Epidermal melanocyte (primary cell): ENCODE results near the gene KRT82.
"Not testable (repeated sequence)": the region's sequence is repeated elsewhere in the genome, so short reads cannot be mapped to it uniquely, and the experiment has no call there.

ENCODE experiments used
- DNase-seq: peaks from one replicate; pipeline ENCODE4 v3.0.0; 2011; ENCODE audit warnings: low spot score; ENCODE audit not compliant: insufficient read length

KRT82 gene

GRCh38 chr12:52413202-52413601 is 7.1 kb upstream of the KRT82 start:
- no peak for DNase-seq

GRCh38 chr12:52411815-52412214 is 5.7 kb upstream of the KRT82 start:
- no peak for DNase-seq

GRCh38 chr12:52410589-52411248 is 4.6 kb upstream of the KRT82 start:
- DNase-seq, result not testable (repeated sequence)

GRCh38 chr12:52407918-52408317 is 1.8 kb upstream of the KRT82 start:
- DNase-seq, result no peak

GRCh38 chr12:52404951-52405350 is 1.2 kb downstream of the KRT82 start:
- no peak for DNase-seq

GRCh38 chr12:52403561-52403960 is 2.6 kb downstream of the KRT82 start:
- DNase-seq, result no peak

- no peak for DNase-seq
Measured at GRCh38 chr12:52402873-52403540, 3.1 kb downstream of the KRT82 start.

- DNase-seq, result no peak
Measured at GRCh38 chr12:52402377-52402776, 3.8 kb downstream of the KRT82 start.

GRCh38 chr12:52401926-52402325 is 4.2 kb downstream of the KRT82 start:
- no peak for DNase-seq

GRCh38 chr12:52401526-52401925 is 4.6 kb downstream of the KRT82 start:
- DNase-seq, result no peak

GRCh38 chr12:52400906-52401305 is 5.2 kb downstream of the KRT82 start:
- DNase-seq, result no peak

GRCh38 chr12:52399756-52400155 is 6.4 kb downstream of the KRT82 start:
- DNase-seq, result no peak

- no peak for DNase-seq
Measured at GRCh38 chr12:52398176-52398575, 8.0 kb downstream of the KRT82 start.

GRCh38 chr12:52396656-52397055 is 9.5 kb downstream of the KRT82 start:
- no peak for DNase-seq

GRCh38 chr12:52395761-52396434 is 10.2 kb downstream of the KRT82 start:
- no peak for DNase-seq

- no peak for DNase-seq
Measured at GRCh38 chr12:52394836-52395405, 11.2 kb downstream of the KRT82 start.

GRCh38 chr12:52392465-52393007 is 13.6 kb downstream of the KRT82 start:
- DNase-seq, result no peak

GRCh38 chr12:52391618-52392002 is 14.5 kb downstream of the KRT82 start:
- no peak for DNase-seq

GRCh38 chr12:52390739-52391617 is 15.2 kb downstream of the KRT82 start:
- DNase-seq, result no peak

GRCh38 chr12:52389313-52390207 is 16.6 kb downstream of the KRT82 start:
- no peak for DNase-seq
